ENCODE data around the gene MIF4GD.
A peak's percentile ranks its signal among the peaks of the same experiment; 100 is the strongest.
"Not testable (repeated sequence)": the region's sequence is repeated elsewhere in the genome, so short reads cannot be mapped to it uniquely, and the experiment has no call there.

MIF4GD gene

DNA sequence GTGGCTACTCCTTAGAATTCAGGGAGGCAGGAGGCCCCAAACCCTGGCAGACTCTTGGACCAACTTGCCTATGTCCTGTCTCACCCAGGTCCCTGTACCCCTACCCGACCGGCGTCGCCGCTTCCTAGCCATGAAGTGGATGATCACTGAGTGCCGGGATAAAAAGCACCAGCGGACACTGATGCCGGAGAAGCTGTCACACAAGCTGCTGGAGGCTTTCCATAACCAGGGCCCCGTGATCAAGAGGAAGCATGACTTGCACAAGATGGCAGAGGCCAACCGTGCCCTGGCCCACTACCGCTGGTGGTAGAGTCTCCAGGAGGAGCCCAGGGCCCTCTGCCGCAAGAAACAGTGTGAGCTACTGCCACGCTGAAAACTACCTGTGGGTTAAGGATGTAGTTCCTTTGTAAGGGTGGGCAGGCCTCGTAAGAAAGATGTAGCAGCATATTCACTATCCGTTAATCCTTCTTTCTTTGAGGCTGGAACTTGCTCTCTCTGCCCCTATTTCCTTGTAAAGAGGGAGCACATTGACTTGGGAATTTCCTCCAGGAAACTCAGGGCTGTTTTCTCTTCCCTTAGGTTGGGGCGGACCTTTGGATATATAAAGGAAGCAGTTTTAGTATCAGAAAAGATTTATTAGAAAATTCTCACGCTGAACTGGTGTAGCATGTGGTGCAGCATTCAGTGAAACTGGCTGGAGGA, 5.3 kb downstream of the MIF4GD start:
- no peak overlapping the region for H3K27ac Mint-ChIP-seq
- no peaks in the 10 kb centered on the region for H3K9me3 Mint-ChIP-seq
- H3K27me3 Mint-ChIP-seq (ENCODE audit: low read depth, poor library complexity), result peaks cover 3% of the 10 kb centered on the region
- TF ChIP-seq, protein P1, sequence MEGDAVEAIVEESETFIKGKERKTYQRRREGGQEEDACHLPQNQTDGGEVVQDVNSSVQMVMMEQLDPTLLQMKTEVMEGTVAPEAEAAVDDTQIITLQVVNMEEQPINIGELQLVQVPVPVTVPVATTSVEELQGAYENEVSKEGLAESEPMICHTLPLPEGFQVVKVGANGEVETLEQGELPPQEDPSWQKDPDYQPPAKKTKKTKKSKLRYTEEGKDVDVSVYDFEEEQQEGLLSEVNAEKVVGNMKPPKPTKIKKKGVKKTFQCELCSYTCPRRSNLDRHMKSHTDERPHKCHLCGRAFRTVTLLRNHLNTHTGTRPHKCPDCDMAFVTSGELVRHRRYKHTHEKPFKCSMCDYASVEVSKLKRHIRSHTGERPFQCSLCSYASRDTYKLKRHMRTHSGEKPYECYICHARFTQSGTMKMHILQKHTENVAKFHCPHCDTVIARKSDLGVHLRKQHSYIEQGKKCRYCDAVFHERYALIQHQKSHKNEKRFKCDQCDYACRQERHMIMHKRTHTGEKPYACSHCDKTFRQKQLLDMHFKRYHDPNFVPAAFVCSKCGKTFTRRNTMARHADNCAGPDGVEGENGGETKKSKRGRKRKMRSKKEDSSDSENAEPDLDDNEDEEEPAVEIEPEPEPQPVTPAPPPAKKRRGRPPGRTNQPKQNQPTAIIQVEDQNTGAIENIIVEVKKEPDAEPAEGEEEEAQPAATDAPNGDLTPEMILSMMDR (IDR thresholded peaks at IDR 0.05), result no peak
- H3K36me3 Mint-ChIP-seq (ENCODE audit: low read depth), result peaks cover 23% of the 10 kb centered on the region
- peaks cover 34% of the 10 kb centered on the region for H3K4me1 Mint-ChIP-seq
- H3K4me3 Mint-ChIP-seq, result no peak overlapping the region
- no peak for DNase-seq

GRCh38 chr17:75263055-75263454, 8.0 kb downstream of the MIF4GD start:
- DNase-seq, result no peak
- H3K4me3 Mint-ChIP-seq, result peak overlapping the region; percentile 96
- H3K9me3 Mint-ChIP-seq, result no peaks in the 10 kb centered on the region
- TF ChIP-seq, protein P1 (IDR thresholded peaks at IDR 0.05), result no peak
- peaks cover 3% of the 10 kb centered on the region for H3K27me3 Mint-ChIP-seq (ENCODE audit: low read depth, poor library complexity)
- peaks cover 46% of the 10 kb centered on the region for H3K4me1 Mint-ChIP-seq
- peaks cover 23% of the 10 kb centered on the region for H3K36me3 Mint-ChIP-seq (ENCODE audit: low read depth)
- peak overlapping the region; percentile 100 for H3K27ac Mint-ChIP-seq

GRCh38 chr17:75262112-75262606, 8.9 kb downstream of the MIF4GD start:
- Mint-ChIP-seq H3K36me3 (ENCODE audit: low read depth) (peaks cover 21% of the 10 kb centered on the region), H3K4me3 (peak overlapping the region; percentile 96), H3K9me3 (no peaks in the 10 kb centered on the region), H3K27me3 (ENCODE audit: low read depth, poor library complexity) (peaks cover 3% of the 10 kb centered on the region), H3K4me1 (peaks cover 42% of the 10 kb centered on the region), H3K27ac (peak overlapping the region; percentile 100)
- no peak for DNase-seq
- TF ChIP-seq, protein P1 (IDR thresholded peaks at IDR 0.05), result no peak

- H3K4me3 Mint-ChIP-seq, result peak within 1 kb of the TSS; percentile 96
- TF ChIP-seq, protein P1 (IDR thresholded peaks at IDR 0.05), result no peak
- peaks cover 18% of the 10 kb centered on the region for H3K36me3 Mint-ChIP-seq (ENCODE audit: low read depth)
- peak; percentile 96 for DNase-seq
- no peaks in the 10 kb centered on the region for H3K9me3 Mint-ChIP-seq
- H3K27me3 Mint-ChIP-seq (ENCODE audit: low read depth, poor library complexity), result peaks cover 3% of the 10 kb centered on the region
- peak within 1 kb of the TSS; percentile 100 for H3K27ac Mint-ChIP-seq
- H3K4me1 Mint-ChIP-seq, result peaks cover 45% of the 10 kb centered on the region
These were observed 9.5 kb downstream of the MIF4GD start, which contains the start of the genes GGA3 and MRPS7 for GRCh38 chr17:75261336-75262111. TSS of gene GGA3 (minus strand) at chr17:75261606. CDS start at chr17:75261587, 19 bp downstream. TSS of gene MRPS7 (plus strand) at chr17:75261879. CDS start at chr17:75261901, 22 bp downstream.

DNA sequence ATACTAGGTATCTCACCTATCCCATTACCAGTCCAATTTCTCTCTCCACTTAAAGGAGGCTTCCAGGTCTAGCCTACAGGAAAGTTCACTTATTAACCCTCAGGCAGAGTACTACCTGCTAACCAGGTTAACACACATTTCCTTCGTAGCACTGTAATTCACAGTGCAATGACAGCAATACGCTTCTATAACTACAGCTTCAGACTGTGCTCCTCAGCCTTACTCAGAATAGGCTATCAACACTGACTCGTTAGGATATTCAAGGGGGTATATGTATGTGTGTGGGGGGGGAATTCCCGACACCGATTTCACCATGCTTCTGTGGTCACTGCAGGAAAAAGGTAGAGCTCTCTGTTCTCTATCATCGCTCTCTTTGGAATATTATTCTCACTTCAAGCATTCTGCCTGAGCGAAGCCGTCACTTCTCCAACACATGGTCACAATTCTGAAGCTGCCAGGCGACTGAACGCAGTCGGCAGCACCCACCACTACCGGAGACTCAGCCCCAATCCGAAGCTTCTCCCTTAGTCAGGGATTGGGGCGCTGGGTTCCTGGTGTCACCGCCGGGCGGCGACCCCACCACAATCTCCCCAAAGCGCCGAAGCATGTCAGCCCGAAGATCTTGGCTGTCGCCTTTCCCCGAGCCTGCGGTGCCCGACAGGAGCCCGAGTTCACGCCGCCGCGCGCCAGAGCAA, 10.2 kb downstream of the MIF4GD start:
- peaks cover 3% of the 10 kb centered on the region for H3K27me3 Mint-ChIP-seq (ENCODE audit: low read depth, poor library complexity)
- no peak for DNase-seq
- no peaks in the 10 kb centered on the region for H3K9me3 Mint-ChIP-seq
- H3K27ac Mint-ChIP-seq, result peak overlapping the region; percentile 100
- H3K36me3 Mint-ChIP-seq (ENCODE audit: low read depth), result peaks cover 18% of the 10 kb centered on the region
- H3K4me1 Mint-ChIP-seq, result peaks cover 45% of the 10 kb centered on the region
- TF ChIP-seq, protein P1 (IDR thresholded peaks at IDR 0.05), result no peak
- peak overlapping the region; percentile 96 for H3K4me3 Mint-ChIP-seq

DNA sequence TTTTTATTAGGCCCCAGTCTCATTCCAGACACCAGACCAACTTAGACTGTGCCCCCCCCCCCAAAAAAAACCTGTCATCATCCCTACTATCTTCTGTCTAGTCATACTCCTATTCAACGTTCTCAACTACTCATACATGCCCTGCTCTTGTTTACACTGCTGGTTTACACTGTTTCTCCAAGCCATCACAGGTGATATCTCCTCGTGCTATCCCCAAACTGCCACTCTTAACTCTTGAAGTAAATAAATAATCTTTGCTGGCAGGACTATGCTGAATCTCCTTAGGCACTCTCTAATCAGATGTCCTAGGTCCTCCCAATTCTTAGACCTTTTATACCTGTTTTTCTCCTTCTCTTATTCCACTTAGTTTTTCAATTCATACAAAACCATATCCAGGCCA, 13.8 kb downstream of the MIF4GD start:
- peaks cover 34% of the 10 kb centered on the region for H3K4me1 Mint-ChIP-seq
- not testable (repeated sequence) for H3K27ac Mint-ChIP-seq; H3K27me3 Mint-ChIP-seq (ENCODE audit: low read depth, poor library complexity); H3K4me3 Mint-ChIP-seq; H3K9me3 Mint-ChIP-seq; H3K36me3 Mint-ChIP-seq (ENCODE audit: low read depth); DNase-seq

GRCh38 chr17:75255954-75256698, 14.9 kb downstream of the MIF4GD start:
- H3K9me3 Mint-ChIP-seq; H3K27ac Mint-ChIP-seq; H3K27me3 Mint-ChIP-seq (ENCODE audit: low read depth, poor library complexity); H3K4me3 Mint-ChIP-seq; H3K36me3 Mint-ChIP-seq (ENCODE audit: low read depth); DNase-seq: not testable (repeated sequence)
- peaks cover 32% of the 10 kb centered on the region for H3K4me1 Mint-ChIP-seq
